HG03097 (cell line): ENCODE results near the gene DOCK2.
"Not testable (repeated sequence)": the region's sequence is repeated elsewhere in the genome, so short reads cannot be mapped to it uniquely, and the experiment has no call there.

ENCODE experiments used
- ATAC-seq: cut with Tn5 transposase; IDR thresholded peaks from one replicate; pipeline ENCODE4 v1.9.1; 2021; ENCODE audit not compliant: unreplicated experiment, low FRiP score

The DOCK2 gene

GRCh38 chr5:169748174-169748573 is 111.1 kb downstream of the DOCK2 start:
- no peak for ATAC-seq

- no peak for ATAC-seq
These were observed 112.2 kb downstream of the DOCK2 start for GRCh38 chr5:169749295-169749694.

- ATAC-seq = no peak
These were observed 114.4 kb downstream of the DOCK2 start for GRCh38 chr5:169751490-169751889.

GRCh38 chr5:169752566-169752965 is 115.5 kb downstream of the DOCK2 start:
- not testable (repeated sequence) for ATAC-seq

- ATAC-seq = no peak
These were observed 116.7 kb downstream of the DOCK2 start for GRCh38 chr5:169753795-169754194.

- no peak for ATAC-seq
These were observed 117.7 kb downstream of the DOCK2 start for GRCh38 chr5:169754737-169755136.

GRCh38 chr5:169756071-169756765 is 119.1 kb downstream of the DOCK2 start:
- ATAC-seq = no peak

- no peak for ATAC-seq
These were observed 119.9 kb downstream of the DOCK2 start for GRCh38 chr5:169757016-169757415.

- ATAC-seq = no peak
These were observed 121.8 kb downstream of the DOCK2 start for GRCh38 chr5:169758886-169759285.

GRCh38 chr5:169760229-169760628 is 123.2 kb downstream of the DOCK2 start:
- ATAC-seq = no peak

- ATAC-seq = no peak
These were observed 125.4 kb downstream of the DOCK2 start for GRCh38 chr5:169762338-169763095.

- ATAC-seq = peak; percentile 84
These were observed 126.4 kb downstream of the DOCK2 start for GRCh38 chr5:169763376-169764017.

- ATAC-seq = no peak
These were observed 126.9 kb downstream of the DOCK2 start for GRCh38 chr5:169764018-169764378.

- ATAC-seq = no peak
These were observed 128.3 kb downstream of the DOCK2 start for GRCh38 chr5:169765176-169765996.

- ATAC-seq = not testable (repeated sequence)
These were observed 129.9 kb downstream of the DOCK2 start for GRCh38 chr5:169766943-169767342.

- ATAC-seq = no peak
These were observed 130.9 kb downstream of the DOCK2 start for GRCh38 chr5:169767938-169768337.

- ATAC-seq = no peak
These were observed 131.3 kb downstream of the DOCK2 start for GRCh38 chr5:169768416-169768815.

GRCh38 chr5:169770109-169770508 is 133.0 kb downstream of the DOCK2 start:
- no peak for ATAC-seq

- no peak for ATAC-seq
These were observed 135.2 kb downstream of the DOCK2 start for GRCh38 chr5:169772256-169772655.

GRCh38 chr5:169772688-169773087 is 135.6 kb downstream of the DOCK2 start:
- ATAC-seq = no peak

- no peak for ATAC-seq
These were observed 140.1 kb downstream of the DOCK2 start for GRCh38 chr5:169777159-169777558.
